Activated CD8-positive, alpha-beta T cell treated with anti-CD3 and anti-CD28 coated beads, Interleukin-2, amount 10 ng/mL, durations not matched to agents 7 days and 5 days (primary cell): ENCODE results near the gene PREX1. TPM values are rescaled to one million over a fixed set of nuclear protein-coding genes. Genes with fewer than 3 reads are reported as not detected.

ENCODE experiments used
- ATAC-seq: fragments of 150-1000 bp; cut with Tn5 transposase; one replicate; pipeline ENCODE4 v1.10.0; 2021; ENCODE audit warnings: moderate library complexity
- CTCF ChIA-PET: fragments of 350-600 bp; sonication (Branson Sonifier 250); formaldehyde crosslinking; loops from one replicate; lab custom pipeline; 2021; ENCODE audit warnings: antibody characterized with exemption; lab: Charles Lee
- POLR2A ChIA-PET: fragments of 350-600 bp; sonication (Branson Sonifier 250); formaldehyde crosslinking; loops from one replicate; lab custom pipeline; 2021; ENCODE audit warnings: antibody characterized with exemption; lab: Charles Lee
- DNase-seq: peaks from one replicate; pipeline ENCODE4 v3.0.0-alpha.2; 2020
- H3K27ac Mint-ChIP-seq: one replicate; pipeline ENCODE4 v1.8.0; 2021; ENCODE audit warnings: mild to moderate bottlenecking, mixed read lengths
- H3K27me3 Mint-ChIP-seq: one replicate; pipeline ENCODE4 v1.8.0; 2021; ENCODE audit warnings: low read depth, mixed read lengths
- H3K36me3 Mint-ChIP-seq: one replicate; pipeline ENCODE4 v1.8.0; 2021; ENCODE audit warnings: low read depth, mixed read lengths
- H3K4me1 Mint-ChIP-seq: one replicate; pipeline ENCODE4 v1.8.0; 2021; ENCODE audit warnings: low read depth, mixed read lengths
- H3K4me3 Mint-ChIP-seq: one replicate; pipeline ENCODE4 v1.8.0; 2021; ENCODE audit warnings: mild to moderate bottlenecking, mixed read lengths
- H3K9me3 Mint-ChIP-seq: one replicate; pipeline ENCODE4 v1.8.0; 2022; ENCODE audit warnings: mixed read lengths; ENCODE audit not compliant: insufficient read depth
- total RNA-seq, 2 experiments: library from RNA; stranded (reverse); gene quantifications; one replicate each; pipeline ENCODE4 v1.2.3, GENCODE V29; 2021

PREX1 gene
- total RNA-seq, 2 experiments from 2014 or later = 146 to 152 TPM

DNA sequence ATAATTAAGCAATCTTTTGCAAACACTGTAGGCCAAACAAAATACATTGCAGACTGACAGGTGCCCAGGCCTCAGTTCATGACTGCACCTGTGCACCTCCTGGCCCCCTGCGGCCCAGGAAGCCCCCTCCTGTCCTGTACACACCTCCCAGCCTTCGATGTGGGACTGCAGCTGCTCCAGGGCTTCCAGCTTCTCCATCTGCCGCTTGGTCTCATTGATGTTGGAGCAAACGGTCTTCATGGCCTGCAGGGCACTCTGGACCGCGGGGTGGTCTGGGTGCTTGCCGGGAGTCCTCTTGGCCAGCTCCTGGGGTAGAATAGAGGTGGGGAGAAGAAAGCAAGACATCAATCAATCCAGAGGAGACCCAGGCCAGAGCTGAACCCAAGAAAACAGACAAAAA lies 119.7 kb downstream of the PREX1 start:
- ChIA-PET CTCF (interaction anchor here (1.1 to 3.3 kb wide), 2 partner anchors 9 to 50 kb away, joined by 3 to 30 read pairs; no protein-coding TSS in a partner anchor), POLR2A (interaction anchor here (1.0 to 3.4 kb wide), 2 partner anchors 8 to 9 kb away, joined by 4 to 10 read pairs; no protein-coding TSS in a partner anchor)
- ATAC-seq (no peak), DNase-seq (no peak)
- H3K9me3 Mint-ChIP-seq = no peaks in the 10 kb centered on the region
- peaks cover 81% of the 10 kb centered on the region for H3K4me1 Mint-ChIP-seq
- H3K27me3 Mint-ChIP-seq = no peaks in the 10 kb centered on the region
- H3K4me3 Mint-ChIP-seq = no peak overlapping the region
- H3K36me3 Mint-ChIP-seq = peaks cover 89% of the 10 kb centered on the region
- peak overlapping the region; percentile 79 for H3K27ac Mint-ChIP-seq

DNA sequence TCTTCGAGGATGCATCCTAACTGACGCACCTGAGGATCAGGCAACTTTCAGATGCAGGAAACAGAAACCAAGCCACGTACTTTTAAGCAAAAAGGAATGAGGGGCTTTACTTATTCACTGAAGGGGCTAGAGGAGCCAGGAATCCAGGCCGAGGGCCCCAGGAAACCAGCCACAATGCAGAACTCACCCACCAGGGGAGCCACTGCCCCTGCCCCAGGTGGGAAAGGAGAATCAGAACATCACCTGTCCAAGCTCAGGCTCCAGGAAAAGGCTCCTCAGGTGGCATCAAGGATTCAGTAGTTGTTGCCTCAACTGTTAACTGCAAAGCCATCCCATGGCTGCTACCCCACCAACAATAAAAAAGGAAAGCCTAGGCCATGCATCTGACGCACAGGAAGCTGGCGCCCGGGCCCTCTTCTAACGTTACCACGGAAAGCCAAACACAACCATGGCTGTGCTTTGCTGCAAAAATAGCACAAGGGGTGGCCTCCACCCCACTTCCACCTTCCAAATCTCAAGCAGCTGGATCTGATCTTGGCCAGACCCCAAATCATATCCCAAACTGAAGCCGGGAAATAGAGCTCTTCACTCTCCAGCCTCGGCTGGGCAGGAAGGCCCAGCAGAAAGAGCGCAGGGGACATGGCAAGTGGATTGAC lies 121.0 kb downstream of the PREX1 start:
- CTCF ChIA-PET = interaction anchor here (1.2 to 3.3 kb wide), 8 partner anchors 11 to 174 kb away, joined by 3 to 30 read pairs (median 4); partner anchors contain the start of gene PREX1
- no peaks in the 10 kb centered on the region for H3K9me3 Mint-ChIP-seq
- H3K27ac Mint-ChIP-seq = peak overlapping the region; percentile 85
- ATAC-seq (peak; percentile 68), DNase-seq (peak; percentile 55)
- POLR2A ChIA-PET = interaction anchor here (0.5 to 3.4 kb wide), 3 partner anchors 9 to 62 kb away, joined by 4 to 10 read pairs (median 5); no protein-coding TSS in a partner anchor
- no peaks in the 10 kb centered on the region for H3K27me3 Mint-ChIP-seq
- peaks cover 86% of the 10 kb centered on the region for H3K36me3 Mint-ChIP-seq
- no peak overlapping the region for H3K4me3 Mint-ChIP-seq
- H3K4me1 Mint-ChIP-seq = peaks cover 75% of the 10 kb centered on the region

DNA sequence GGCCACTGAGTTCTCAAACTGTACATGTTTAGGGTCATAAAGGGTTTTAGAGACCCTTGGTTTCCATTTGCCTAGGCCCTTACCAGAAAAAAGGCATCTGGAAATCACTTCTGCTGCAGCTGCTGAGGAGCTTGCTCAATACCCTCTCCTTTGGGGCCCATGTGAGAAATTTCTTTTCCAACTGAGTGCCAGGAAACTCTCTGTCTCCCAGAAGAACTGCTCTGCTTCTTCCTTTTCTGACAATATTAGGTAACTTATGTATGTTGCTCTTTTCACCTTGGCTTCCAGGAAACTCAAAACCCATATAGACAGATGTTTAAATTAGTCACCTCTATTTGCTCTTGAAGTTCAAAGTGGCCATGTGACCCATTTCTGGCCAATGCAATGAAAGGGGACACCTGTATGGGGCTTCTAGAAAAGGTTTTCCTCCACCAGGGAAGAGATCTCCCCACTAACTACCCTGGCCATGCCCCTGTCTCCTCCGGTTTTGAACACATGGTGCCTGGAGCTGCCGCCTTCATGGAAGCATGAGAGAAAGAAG lies 121.6 kb downstream of the PREX1 start:
- DNase-seq = no peak
- Mint-ChIP-seq H3K9me3 (no peaks in the 10 kb centered on the region), H3K27ac (peak overlapping the region; percentile 85), H3K4me3 (no peak overlapping the region), H3K36me3 (peaks cover 87% of the 10 kb centered on the region), H3K27me3 (no peaks in the 10 kb centered on the region), H3K4me1 (peaks cover 72% of the 10 kb centered on the region)
- no peak for ATAC-seq
- ChIA-PET CTCF (interaction anchor here (0.6 to 3.3 kb wide), 9 partner anchors 11 to 174 kb away, joined by 3 to 30 read pairs (median 4); no protein-coding TSS in a partner anchor), POLR2A (interaction anchor here (3.4 kb wide), 1 partner anchor 10 kb away, joined by 10 read pairs; no protein-coding TSS in a partner anchor)

DNA sequence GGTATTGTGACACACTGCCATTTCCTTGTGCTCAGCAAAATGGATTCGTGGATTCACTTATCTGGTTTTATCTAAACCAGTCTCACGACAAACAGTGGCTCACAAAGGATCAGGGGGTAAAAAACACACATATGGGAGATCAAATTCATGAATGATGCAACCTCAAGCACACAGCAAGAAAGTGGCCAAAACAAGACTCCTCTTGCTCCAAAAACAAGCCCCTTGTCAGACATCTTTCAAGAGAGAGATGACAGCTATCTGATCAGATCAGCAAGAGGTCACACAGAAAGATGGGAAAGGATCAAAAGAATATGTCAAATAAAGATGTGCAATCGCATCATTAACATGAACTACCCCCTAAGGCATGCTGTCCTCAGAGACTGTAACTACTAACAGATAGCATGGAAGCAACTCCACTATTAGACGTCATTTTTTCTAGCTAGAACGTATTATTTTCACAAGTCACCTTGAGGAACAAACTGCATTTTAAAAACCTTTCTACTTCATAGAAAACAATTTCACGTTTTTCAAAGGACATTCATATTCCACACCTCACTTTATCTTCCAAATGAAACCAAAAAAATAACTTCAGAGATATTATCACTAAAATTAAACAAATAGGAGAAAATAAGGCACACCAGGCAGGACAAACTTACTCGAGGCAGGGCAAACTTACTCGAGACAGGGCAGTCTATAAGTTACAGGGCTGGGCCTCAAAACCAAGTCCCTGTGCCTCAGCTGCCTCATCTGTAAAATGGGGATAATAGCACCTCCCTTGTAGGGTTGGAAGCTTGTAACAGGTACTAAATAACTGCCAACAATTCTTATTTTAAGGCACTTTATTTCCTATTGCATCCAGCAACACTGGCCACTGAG lies 122.3 kb downstream of the PREX1 start:
- Mint-ChIP-seq H3K27ac (peak overlapping the region; percentile 85), H3K27me3 (no peaks in the 10 kb centered on the region), H3K9me3 (no peaks in the 10 kb centered on the region), H3K4me3 (no peak overlapping the region), H3K4me1 (peaks cover 70% of the 10 kb centered on the region), H3K36me3 (peaks cover 86% of the 10 kb centered on the region)
- no peak for ATAC-seq
- CTCF ChIA-PET = interaction anchor here (0.6 to 3.3 kb wide), 6 partner anchors 12 to 84 kb away, joined by 3 to 30 read pairs (median 6); no protein-coding TSS in a partner anchor
- POLR2A ChIA-PET = interaction anchor here (3.4 kb wide), 1 partner anchor 11 kb away, joined by 10 read pairs; no protein-coding TSS in a partner anchor
- DNase-seq = no peak

DNA sequence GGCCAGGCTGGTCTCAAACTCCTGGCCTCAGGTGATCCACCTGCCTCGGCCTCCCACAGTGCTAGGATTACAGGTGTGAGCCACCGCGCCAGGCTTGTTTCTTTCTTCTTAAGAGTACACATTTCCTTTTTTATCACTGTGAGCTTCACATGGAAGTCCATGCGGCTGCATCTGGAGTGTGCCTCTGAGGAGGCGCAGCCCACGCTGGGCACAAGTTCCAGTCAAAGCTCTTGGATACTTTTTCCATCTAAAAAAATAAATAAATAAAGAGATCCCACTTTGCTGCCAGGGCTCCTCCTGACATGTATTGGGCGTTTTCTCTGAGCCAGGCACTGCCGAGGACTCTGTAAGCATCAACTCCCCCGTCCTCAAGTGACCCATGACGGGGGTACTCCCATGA lies 123.0 kb downstream of the PREX1 start:
- H3K4me1 Mint-ChIP-seq = peaks cover 68% of the 10 kb centered on the region
- no peak for DNase-seq
- peak overlapping the region; percentile 36 for H3K27ac Mint-ChIP-seq
- no peak for ATAC-seq
- H3K27me3 Mint-ChIP-seq = no peaks in the 10 kb centered on the region
- ChIA-PET POLR2A (interaction anchor here (3.4 kb wide), 1 partner anchor 11 kb away, joined by 10 read pairs; no protein-coding TSS in a partner anchor), CTCF (interaction anchor here (1.2 to 2.6 kb wide), 2 partner anchors 47 to 84 kb away, joined by 3 to 8 read pairs; no protein-coding TSS in a partner anchor)
- H3K36me3 Mint-ChIP-seq = peaks cover 86% of the 10 kb centered on the region
- H3K9me3 Mint-ChIP-seq = no peaks in the 10 kb centered on the region
- no peak overlapping the region for H3K4me3 Mint-ChIP-seq

GRCh38 chr20:48703511-48704219 lies 124.1 kb downstream of the PREX1 start:
- Mint-ChIP-seq H3K36me3 (peaks cover 87% of the 10 kb centered on the region), H3K27me3 (no peaks in the 10 kb centered on the region), H3K27ac (peak overlapping the region; percentile 36), H3K4me1 (peaks cover 68% of the 10 kb centered on the region), H3K4me3 (no peak overlapping the region), H3K9me3 (no peaks in the 10 kb centered on the region)
- ATAC-seq = no peak
- ChIA-PET CTCF (interaction anchor here (0.6 to 2.6 kb wide), 2 partner anchors 46 to 107 kb away, joined by 4 to 8 read pairs; no protein-coding TSS in a partner anchor), POLR2A (interaction anchor here (0.6 to 1.0 kb wide), 2 partner anchors 13 to 24 kb away, joined by 3 read pairs; no protein-coding TSS in a partner anchor)
- DNase-seq = no peak

GRCh38 chr20:48703107-48703506 lies 124.7 kb downstream of the PREX1 start:
- peaks cover 66% of the 10 kb centered on the region for H3K4me1 Mint-ChIP-seq
- ChIA-PET CTCF (interaction anchor here (1.3 kb wide), 1 partner anchor 45 kb away, joined by 3 read pairs; no protein-coding TSS in a partner anchor), POLR2A (interaction anchor here (0.6 to 1.0 kb wide), 2 partner anchors 13 to 23 kb away, joined by 3 read pairs; no protein-coding TSS in a partner anchor)
- H3K4me3 Mint-ChIP-seq = no peak overlapping the region
- DNase-seq (no peak), ATAC-seq (no peak)
- H3K9me3 Mint-ChIP-seq = no peaks in the 10 kb centered on the region
- no peaks in the 10 kb centered on the region for H3K27me3 Mint-ChIP-seq
- peak overlapping the region; percentile 36 for H3K27ac Mint-ChIP-seq
- H3K36me3 Mint-ChIP-seq = peaks cover 87% of the 10 kb centered on the region

DNA sequence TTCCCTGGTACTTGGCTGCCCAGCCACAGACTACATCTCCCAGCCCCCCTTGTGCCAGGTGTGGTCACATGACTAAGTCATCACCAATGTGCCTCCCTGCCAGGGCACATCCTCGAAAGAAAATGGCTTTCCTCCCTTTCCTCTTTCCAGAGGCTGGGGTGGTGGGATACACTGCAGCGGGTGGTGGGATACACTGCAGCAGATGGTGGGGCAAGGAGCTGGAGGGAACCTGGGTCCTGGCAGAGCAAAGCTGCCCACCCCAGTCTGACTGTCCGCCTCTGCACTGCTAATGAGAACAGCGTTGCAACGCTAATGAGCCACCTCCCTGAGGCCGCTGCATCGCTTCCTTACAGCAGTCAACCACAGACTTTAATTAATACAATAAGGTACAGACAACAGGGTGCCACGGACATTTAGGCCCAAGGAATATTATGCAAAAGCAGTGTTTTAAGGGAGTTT lies 125.3 kb downstream of the PREX1 start:
- peaks cover 86% of the 10 kb centered on the region for H3K36me3 Mint-ChIP-seq
- H3K4me3 Mint-ChIP-seq = no peak overlapping the region
- H3K27me3 Mint-ChIP-seq = no peaks in the 10 kb centered on the region
- POLR2A ChIA-PET = interaction anchor here (1.0 kb wide), 1 partner anchor 14 kb away, joined by 3 read pairs; no protein-coding TSS in a partner anchor
- no peak for ATAC-seq
- no peaks in the 10 kb centered on the region for H3K9me3 Mint-ChIP-seq
- no peak overlapping the region for H3K27ac Mint-ChIP-seq
- DNase-seq = no peak
- CTCF ChIA-PET = interaction anchor here (1.3 kb wide), 1 partner anchor 45 kb away, joined by 3 read pairs; no protein-coding TSS in a partner anchor
- peaks cover 65% of the 10 kb centered on the region for H3K4me1 Mint-ChIP-seq

DNA sequence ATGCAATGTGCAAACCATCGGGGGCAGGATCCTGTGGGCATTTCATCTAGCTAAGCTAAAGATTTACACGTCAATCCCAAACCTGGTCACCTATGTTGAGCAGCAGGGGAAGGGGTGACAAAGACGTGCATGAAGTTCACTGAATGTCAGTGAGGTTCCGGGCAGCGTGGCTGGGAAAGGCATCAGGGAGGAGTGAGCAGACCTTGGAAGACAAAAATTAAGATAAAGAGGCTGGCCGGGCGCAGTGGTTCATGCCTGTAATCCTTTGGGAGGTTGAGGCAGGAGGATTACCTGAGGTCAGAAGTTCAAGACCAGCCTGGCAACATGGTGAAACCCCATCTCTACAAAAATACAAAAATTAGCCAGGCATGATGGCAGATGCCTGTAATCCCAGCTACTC lies 126.1 kb downstream of the PREX1 start:
- DNase-seq (no peak), ATAC-seq (no peak)
- Mint-ChIP-seq H3K4me3 (no peak overlapping the region), H3K9me3 (no peaks in the 10 kb centered on the region), H3K4me1 (peaks cover 57% of the 10 kb centered on the region), H3K27me3 (no peaks in the 10 kb centered on the region), H3K27ac (peak overlapping the region; percentile 54), H3K36me3 (peaks cover 82% of the 10 kb centered on the region)
- POLR2A ChIA-PET = no interaction called here
- CTCF ChIA-PET = no interaction called here

- POLR2A ChIA-PET = interaction anchor here (1.1 kb wide), 1 partner anchor 9 kb away, joined by 4 read pairs; no protein-coding TSS in a partner anchor
- H3K27me3 Mint-ChIP-seq = no peaks in the 10 kb centered on the region
- no peaks in the 10 kb centered on the region for H3K9me3 Mint-ChIP-seq
- H3K4me3 Mint-ChIP-seq = no peak overlapping the region
- peaks cover 75% of the 10 kb centered on the region for H3K36me3 Mint-ChIP-seq
- peaks cover 47% of the 10 kb centered on the region for H3K4me1 Mint-ChIP-seq
- ATAC-seq = no peak
- H3K27ac Mint-ChIP-seq = peak overlapping the region; percentile 49
- DNase-seq = no peak
- CTCF ChIA-PET = interaction anchor here (1.5 kb wide), 1 partner anchor 42 kb away, joined by 3 read pairs; no protein-coding TSS in a partner anchor
Observed at GRCh38 chr20:48698507-48699267, 129.1 kb downstream of the PREX1 start.
